PFSK-1 (cell line): ENCODE data around the gene HAUS6.

Experiments
- FOXP2 ChIP-seq: optimal IDR thresholded peaks from 2 replicates; pipeline ENCODE3; 2011; ENCODE audit warnings: borderline replicate concordance, control low read depth, inconsistent platforms; ENCODE audit not compliant: insufficient read depth; ENCODE audit errors: extremely low read length, extremely low read depth
- POLR2AphosphoS5 ChIP-seq: IDR thresholded peaks from 2 replicates; pipeline ENCODE4 v1.6.1; 2012; ENCODE audit warnings: low read depth, mild to moderate bottlenecking, control low read depth, low read length, moderate library complexity
- REST ChIP-seq, 2 experiments: IDR thresholded peaks; 2 replicates each; pipeline versions ENCODE4 v1.6.1 to v1.8.0; 2011 to 2012; ENCODE audit warnings: low read depth in 2 of 2, low read length in 2 of 2, control low read depth in 1 of 2, inconsistent platforms in 1 of 2, mild to moderate bottlenecking in 1 of 2, moderate library complexity in 1 of 2; ENCODE audit not compliant: insufficient read depth in 1 of 2
- SIN3A ChIP-seq: IDR thresholded peaks from 2 replicates; pipeline ENCODE4 v1.6.1; 2012; ENCODE audit warnings: mild to moderate bottlenecking, low read length, moderate library complexity, borderline replicate concordance; ENCODE audit not compliant: insufficient read depth
- TAF1 ChIP-seq: IDR thresholded peaks from 2 replicates; pipeline ENCODE4 v1.6.1; 2012; ENCODE audit warnings: low read length, control low read depth, borderline replicate concordance; ENCODE audit not compliant: insufficient read depth

The HAUS6 gene

GRCh38 chr9:19124430-19124793 is 21.7 kb upstream of the HAUS6 start:
- no peak for TF ChIP-seq FOXP2
- TF ChIP-seq TAF1 = no peak
- no peak for TF ChIP-seq REST (IDR thresholded peaks at IDR 0.05; ENCODE audit: insufficient read depth in 1 of 2, low read depth in 2 of 2, low read length in 2 of 2)
- TF ChIP-seq POLR2AphosphoS5 = no peak
- no peak for TF ChIP-seq SIN3A

- no peak for TF ChIP-seq SIN3A
- TF ChIP-seq POLR2AphosphoS5 = no peak
- TF ChIP-seq TAF1 = no peak
- TF ChIP-seq REST (IDR thresholded peaks at IDR 0.05; ENCODE audit: insufficient read depth in 1 of 2, low read depth in 2 of 2, low read length in 2 of 2) = no peak
- no peak for TF ChIP-seq FOXP2
Observed at GRCh38 chr9:19122490-19123042, 19.9 kb upstream of the HAUS6 start.

DNA sequence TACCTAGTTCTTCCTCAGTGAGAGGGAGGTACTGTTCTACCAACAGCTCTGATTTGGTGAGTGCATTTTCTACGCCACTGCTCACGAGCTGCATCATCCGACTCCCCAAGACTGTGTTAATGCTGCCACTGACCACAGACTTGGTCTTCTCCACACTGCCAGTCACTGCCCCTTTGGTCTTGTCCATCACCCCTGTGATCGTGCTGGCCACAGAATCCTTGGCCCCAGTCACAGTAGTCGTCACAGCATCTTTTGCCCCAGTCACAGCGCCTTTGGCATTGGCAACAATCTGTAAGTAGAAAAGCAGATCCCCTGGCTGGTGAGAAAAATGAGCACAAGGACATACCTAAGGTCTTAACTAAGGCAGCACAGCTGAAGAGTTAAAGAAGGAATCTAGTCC is 18.2 kb upstream of the HAUS6 start:
- TF ChIP-seq TAF1 = no peak
- TF ChIP-seq FOXP2 = no peak
- TF ChIP-seq POLR2AphosphoS5 = no peak
- TF ChIP-seq REST (IDR thresholded peaks at IDR 0.05; ENCODE audit: insufficient read depth in 1 of 2, low read depth in 2 of 2, low read length in 2 of 2) = no peak
- no peak for TF ChIP-seq SIN3A

- TF ChIP-seq REST (IDR thresholded peaks at IDR 0.05; ENCODE audit: insufficient read depth in 1 of 2, low read depth in 2 of 2, low read length in 2 of 2) (no peak), SIN3A (no peak), TAF1 (no peak), FOXP2 (no peak), POLR2AphosphoS5 (no peak)
Observed at GRCh38 chr9:19119801-19120440, 17.2 kb upstream of the HAUS6 start.
